Neuronal stem cell (in vitro differentiated cells): ENCODE data around the gene HS6ST1.
"Not testable (repeated sequence)": the region's sequence is repeated elsewhere in the genome, so short reads cannot be mapped to it uniquely, and the experiment has no call there.

Source experiments
- DNase-seq: peaks from one replicate; pipeline ENCODE4 v3.0.0-alpha.2; 2013; ENCODE audit warnings: low spot score
- H2AFZ ChIP-seq: one replicate; pipeline ENCODE4 v1.6.1; 2013; ENCODE audit warnings: mild to moderate bottlenecking, low read length, inconsistent platforms
- H2AK5ac ChIP-seq: 2 replicates; pipeline ENCODE4 v1.6.1; 2013; ENCODE audit warnings: low read depth, mild to moderate bottlenecking, inconsistent platforms, low read length, moderate library complexity, mixed read lengths
- H2BK120ac ChIP-seq: 2 replicates; pipeline ENCODE4 v1.6.1; 2013; ENCODE audit warnings: low read depth, mild to moderate bottlenecking, inconsistent platforms, low read length, moderate library complexity, mixed read lengths
- H2BK12ac ChIP-seq: one replicate; pipeline ENCODE4 v1.6.1; 2013; ENCODE audit warnings: low read length, inconsistent platforms
- H2BK15ac ChIP-seq: 2 replicates; pipeline ENCODE4 v1.6.1; 2013; ENCODE audit warnings: mild to moderate bottlenecking, low read length, inconsistent platforms, mixed read lengths
- H2BK5ac ChIP-seq: one replicate; pipeline ENCODE4 v1.6.1; 2013; ENCODE audit warnings: inconsistent platforms, mild to moderate bottlenecking, low read length, moderate library complexity
- H3K14ac ChIP-seq: one replicate; pipeline ENCODE4 v1.6.1; 2013; ENCODE audit warnings: low read length, inconsistent platforms
- H3K18ac ChIP-seq: 2 replicates; pipeline ENCODE4 v1.6.1; 2013; ENCODE audit warnings: low read length, inconsistent platforms
- H3K23ac ChIP-seq: 2 replicates; pipeline ENCODE4 v1.6.1; 2013; ENCODE audit warnings: low read depth, mild to moderate bottlenecking, mixed read lengths, low read length, inconsistent platforms; ENCODE audit not compliant: poor library complexity
- H3K27ac ChIP-seq: replicated peaks from 3 replicates; pipeline ENCODE4 v1.5.1; 2013; ENCODE audit warnings: low read length, inconsistent platforms
- H3K27me3 ChIP-seq, 3 experiments: 2 replicates each; pipeline ENCODE4 v1.6.1; 2013; ENCODE audit warnings: low read length in 3 of 3, mild to moderate bottlenecking in 2 of 3, inconsistent platforms in 1 of 3, low read depth in 1 of 3, mixed read lengths in 1 of 3, moderate library complexity in 1 of 3; ENCODE audit not compliant: control insufficient read depth in 3 of 3, insufficient read depth in 3 of 3
- H3K36me3 ChIP-seq, 2 donors: replicated peaks in 1 of 2; 2 replicates each; pipeline ENCODE4 v1.6.1; 2013; ENCODE audit warnings: low read length in 2 of 2; ENCODE audit not compliant: control insufficient read depth in 2 of 2, insufficient read depth in 2 of 2
- H3K4ac ChIP-seq: 2 replicates; pipeline ENCODE4 v1.6.1; 2013; ENCODE audit warnings: inconsistent platforms, mild to moderate bottlenecking, low read length, moderate library complexity
- H3K4me1 ChIP-seq, 2 donors: 1 replicate in 1 of 2; 2 replicates in 1 of 2; pipeline ENCODE4 v1.6.1; 2013; ENCODE audit warnings: low read length in 2 of 2, low read depth in 1 of 2; ENCODE audit not compliant: control insufficient read depth in 2 of 2, insufficient read depth in 1 of 2
- H3K4me2 ChIP-seq: one replicate; pipeline ENCODE4 v1.6.1; 2013; ENCODE audit warnings: mild to moderate bottlenecking, low read length, inconsistent platforms; ENCODE audit not compliant: insufficient read depth, poor library complexity, severe bottlenecking
- H3K4me3 ChIP-seq, 2 donors: 2 replicates each; pipeline ENCODE4 v1.5.1; 2013; ENCODE audit warnings: low read length in 2 of 2, mild to moderate bottlenecking in 2 of 2, inconsistent platforms in 1 of 2, moderate library complexity in 1 of 2
- H3K79me1 ChIP-seq: one replicate; pipeline ENCODE4 v1.6.1; 2013; ENCODE audit warnings: low read depth, mild to moderate bottlenecking, inconsistent platforms, low read length, moderate library complexity
- H3K9ac ChIP-seq: one replicate; pipeline ENCODE4 v1.6.1; 2013; ENCODE audit warnings: mild to moderate bottlenecking, low read depth, low read length, inconsistent platforms; ENCODE audit not compliant: poor library complexity
- H3K9me3 ChIP-seq, 2 donors: replicated peaks in 1 of 2; 2 replicates each; pipeline versions ENCODE3 to v1.6.1; 2013; ENCODE audit warnings: low read length in 2 of 2, mild to moderate bottlenecking in 2 of 2, inconsistent platforms in 1 of 2, low read depth in 1 of 2, mixed read lengths in 1 of 2, moderate library complexity in 1 of 2; ENCODE audit not compliant: control insufficient read depth in 2 of 2, insufficient read depth in 1 of 2
- H4K8ac ChIP-seq: one replicate; pipeline ENCODE4 v1.6.1; 2013; ENCODE audit warnings: low read depth, mild to moderate bottlenecking, inconsistent platforms, low read length, moderate library complexity
- H4K91ac ChIP-seq: one replicate; pipeline ENCODE4 v1.6.1; 2013; ENCODE audit warnings: low read length, low read depth, mild to moderate bottlenecking, inconsistent platforms; ENCODE audit not compliant: poor library complexity
- WGBS, 2 donors: extraction: QIAGEN DNeasy Blood & Tissue Kit; methylation state at CpG; one replicate each; pipeline ENCODE4 v1.1.7; 2013; ENCODE audit warnings: missing lambda C conversion rate in 2 of 2, mixed read lengths in 1 of 2; ENCODE audit not compliant: insufficient read length in 2 of 2, insufficient replicate concordance in 1 of 2; ENCODE audit errors: extremely low coverage in 2 of 2; 5-methylcytosine and 5-hydroxymethylcytosine counted together

HS6ST1 gene

DNA sequence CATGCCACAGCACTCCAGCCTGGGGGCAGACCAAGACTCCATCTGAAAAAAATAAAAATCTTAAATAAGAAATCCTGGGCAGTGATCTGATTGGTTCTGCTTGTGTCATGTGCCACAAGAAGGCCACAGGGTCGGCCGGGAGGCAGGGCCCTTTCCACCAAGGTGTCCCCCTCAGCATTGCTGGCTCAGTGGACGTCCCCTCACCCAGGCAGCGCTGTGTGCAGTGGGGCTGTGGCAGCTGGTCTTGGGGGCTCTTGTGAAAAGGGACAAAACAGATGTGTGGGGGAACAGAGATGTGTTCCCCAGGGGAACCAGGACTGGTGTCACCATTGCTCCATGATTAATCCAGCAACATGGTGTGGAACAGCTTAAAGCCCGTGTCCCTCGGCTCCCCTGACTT lies 60.5 kb downstream of the HS6ST1 start:
- no peak overlapping the region for H3K27ac ChIP-seq
- peak overlapping the region in 1 of 2 donors; percentile 52 for H3K4me3 ChIP-seq
- H3K27me3 ChIP-seq: no peaks in the 10 kb centered on the region
- H2AFZ ChIP-seq: no peak overlapping the region
- H2BK120ac ChIP-seq: peak overlapping the region; percentile 91
- H3K9ac ChIP-seq: peak overlapping the region; percentile 60
- H3K4me2 ChIP-seq: no peak overlapping the region
- peak overlapping the region; percentile 71 for H3K18ac ChIP-seq
- no peak for DNase-seq
- peak overlapping the region; percentile 53 for H2BK5ac ChIP-seq
- H3K36me3 ChIP-seq: no peaks in the 10 kb centered on the region
- peak overlapping the region; percentile 100 for H2AK5ac ChIP-seq
- H3K4me1 ChIP-seq: peaks cover 15 to 19% of the 10 kb centered on the region in 2 donors
- H3K79me1 ChIP-seq: no peaks in the 10 kb centered on the region
- peak overlapping the region; percentile 68 for H3K23ac ChIP-seq
- peak overlapping the region; percentile 94 for H2BK12ac ChIP-seq
- no CpG with 5 or more reads among the region's 6 CpGs for WGBS, 2 donors
- no peak overlapping the region for H4K8ac ChIP-seq
- peak overlapping the region; percentile 56 for H3K14ac ChIP-seq
- no peaks in the 10 kb centered on the region for H3K9me3 ChIP-seq
- H3K4ac ChIP-seq: no peak overlapping the region
- peak overlapping the region; percentile 98 for H2BK15ac ChIP-seq
- peak overlapping the region; percentile 56 for H4K91ac ChIP-seq

DNA sequence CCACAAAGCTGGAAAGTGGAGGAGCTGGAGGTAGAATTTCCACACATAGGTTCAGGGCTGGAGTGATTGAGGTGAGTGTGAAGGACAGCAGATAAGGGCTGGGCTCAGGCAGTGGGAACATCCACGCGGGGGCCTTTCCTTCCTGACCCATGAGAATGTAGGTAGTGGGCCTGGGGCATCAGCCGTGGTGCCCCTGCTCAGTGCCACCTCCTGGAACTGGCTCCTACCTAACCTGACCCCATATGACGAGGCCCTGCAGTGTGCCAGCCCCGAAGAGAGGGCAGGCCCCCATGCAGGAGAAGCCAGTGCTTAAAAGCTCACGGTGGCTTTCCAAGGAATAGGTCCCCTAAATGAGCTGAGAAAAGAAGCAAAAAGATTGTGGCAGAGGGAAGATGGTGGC lies 66.2 kb downstream of the HS6ST1 start:
- H2BK12ac ChIP-seq: peak overlapping the region; percentile 30
- no peak overlapping the region for H3K4ac ChIP-seq
- H4K8ac ChIP-seq: no peak overlapping the region
- H3K4me3 ChIP-seq: no peak overlapping the region
- H4K91ac ChIP-seq: no peak overlapping the region
- H3K4me2 ChIP-seq: no peak overlapping the region
- DNase-seq: no peak
- no peaks in the 10 kb centered on the region for H3K79me1 ChIP-seq
- peak overlapping the region; percentile 46 for H2BK5ac ChIP-seq
- no peaks in the 10 kb centered on the region for H3K9me3 ChIP-seq
- H3K9ac ChIP-seq: no peak overlapping the region
- H2AFZ ChIP-seq: no peak overlapping the region
- peak overlapping the region; percentile 88 for H2BK15ac ChIP-seq
- WGBS, 2 donors: no CpG with 5 or more reads among the region's 6 CpGs
- H3K36me3 ChIP-seq: no peaks in the 10 kb centered on the region
- peak overlapping the region; percentile 78 for H2AK5ac ChIP-seq
- no peaks in the 10 kb centered on the region for H3K27me3 ChIP-seq
- H3K18ac ChIP-seq: peak overlapping the region; percentile 65
- peaks cover 0 to 9% of the 10 kb centered on the region in 2 donors for H3K4me1 ChIP-seq
- H3K14ac ChIP-seq: no peak overlapping the region
- no peak overlapping the region for H3K27ac ChIP-seq
- no peak overlapping the region for H2BK120ac ChIP-seq
- H3K23ac ChIP-seq: no peak overlapping the region

DNA sequence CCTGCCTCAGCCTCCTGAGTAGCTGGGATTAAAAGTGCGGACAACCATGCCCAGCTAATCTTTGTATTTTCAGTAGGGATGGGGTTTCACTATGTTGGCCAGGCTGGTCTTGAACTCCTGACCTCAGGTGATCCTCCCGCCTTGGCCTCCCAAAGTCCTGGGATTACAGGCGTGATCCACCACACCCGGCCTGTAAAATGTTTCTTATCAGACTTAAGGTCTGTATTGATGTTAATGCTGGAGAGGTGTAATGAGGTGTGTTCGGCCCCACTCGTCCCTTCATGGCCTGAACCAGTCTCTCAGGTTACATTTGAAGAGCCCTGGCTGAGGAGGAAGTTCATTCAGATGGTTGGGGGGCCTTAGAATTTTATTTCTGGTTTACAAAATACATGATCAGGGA lies 66.6 kb downstream of the HS6ST1 start:
- not testable (repeated sequence) for H2BK12ac ChIP-seq, DNase-seq, H2AFZ ChIP-seq, H3K4me2 ChIP-seq, H3K23ac ChIP-seq, H3K79me1 ChIP-seq, H3K18ac ChIP-seq, H2BK120ac ChIP-seq, H3K4ac ChIP-seq, H2AK5ac ChIP-seq, H3K36me3 ChIP-seq, H4K91ac ChIP-seq, H3K27me3 ChIP-seq, H3K4me3 ChIP-seq, H4K8ac ChIP-seq, H2BK15ac ChIP-seq, H3K14ac ChIP-seq, H3K9me3 ChIP-seq, H3K27ac ChIP-seq, H2BK5ac ChIP-seq, H3K4me1 ChIP-seq
- H3K9ac ChIP-seq: peak overlapping the region; percentile 35
- no CpG with 5 or more reads among the region's 6 CpGs for WGBS, 2 donors

DNA sequence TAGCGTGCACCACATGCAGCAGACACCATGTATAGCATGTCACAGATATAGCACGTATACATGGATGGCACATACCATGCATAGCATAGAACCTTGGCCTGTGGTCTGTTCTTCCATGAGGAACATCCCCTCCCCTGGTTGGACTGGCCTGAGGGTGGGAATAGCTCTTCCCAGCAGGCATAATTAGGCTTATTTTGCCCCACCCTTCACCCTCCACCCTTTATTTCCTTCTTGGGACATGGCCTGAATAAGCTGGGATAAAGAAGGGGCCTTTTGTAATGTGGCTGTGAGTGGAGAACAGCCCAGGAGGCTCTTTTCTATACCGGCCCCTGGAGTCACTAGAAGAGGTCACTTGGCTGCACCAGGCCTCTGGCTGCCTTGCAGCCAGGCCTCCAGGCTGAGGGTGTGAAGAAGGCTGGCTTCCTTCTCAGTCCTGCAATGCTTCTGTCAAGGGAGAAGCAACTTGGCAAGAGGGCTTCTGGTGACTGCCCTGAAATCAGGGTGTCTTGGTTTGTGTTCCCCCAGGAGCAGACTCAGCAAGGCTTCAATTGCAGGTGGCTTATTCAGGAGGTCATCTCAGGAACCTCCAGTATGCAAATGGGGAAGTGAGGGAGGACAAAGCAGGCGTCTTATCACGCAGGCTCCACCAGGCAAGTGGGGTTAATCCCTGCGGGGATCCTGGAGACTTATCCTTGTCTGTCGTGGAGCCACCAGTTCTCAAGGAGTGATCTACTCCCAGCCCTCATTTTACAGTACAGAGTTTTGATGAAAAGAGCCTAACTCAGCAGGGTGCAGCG lies 68.2 kb downstream of the HS6ST1 start:
- DNase-seq: no peak
- Histone ChIP-seq H3K23ac (no peak overlapping the region), H3K36me3 (no peaks in the 10 kb centered on the region), H3K4ac (no peak overlapping the region), H2BK15ac (no peak overlapping the region), H3K79me1 (no peaks in the 10 kb centered on the region), H2AK5ac (no peak overlapping the region), H3K18ac (no peak overlapping the region), H3K9ac (no peak overlapping the region), H3K4me1 (peaks cover 0 to 9% of the 10 kb centered on the region in 2 donors), H3K9me3 (no peaks in the 10 kb centered on the region), H2BK120ac (no peak overlapping the region), H4K91ac (no peak overlapping the region), H2BK5ac (no peak overlapping the region), H3K27ac (peak overlapping the region; percentile 5), H3K4me2 (no peak overlapping the region), H3K14ac (no peak overlapping the region), H4K8ac (no peak overlapping the region), H2AFZ (no peak overlapping the region), H3K27me3 (no peaks in the 10 kb centered on the region), H3K4me3 (no peak overlapping the region), H2BK12ac (no peak overlapping the region)
- no CpG with 5 or more reads among the region's 8 CpGs for WGBS, 2 donors
